HEK293 (cell line): Measurements from ENCODE around the gene RHOF.

Source experiments
- ATF2 ChIP-seq: fragments of 450-650 bp; formaldehyde crosslinking; IDR thresholded peaks from 2 replicates; pipeline ENCODE4 v1.5.1; 2016; ENCODE audit warnings: missing biosample characterization, missing genetic modification characterization, low read depth
- KLF7 ChIP-seq: fragments of 450-650 bp; formaldehyde crosslinking; IDR thresholded peaks from 2 replicates; pipeline ENCODE4 v1.5.1; 2016; ENCODE audit warnings: missing biosample characterization, missing genetic modification characterization, borderline replicate concordance
- KLF9 ChIP-seq: fragments of 450-650 bp; formaldehyde crosslinking; IDR thresholded peaks from 2 replicates; pipeline ENCODE4 v1.5.1; 2016; ENCODE audit warnings: missing biosample characterization, missing genetic modification characterization, low read depth
- OVOL3 ChIP-seq: fragments of 450-650 bp; formaldehyde crosslinking; IDR thresholded peaks from 2 replicates; pipeline ENCODE4 v1.5.1; 2016; ENCODE audit warnings: missing biosample characterization, missing genetic modification characterization
- PRDM10 ChIP-seq: fragments of 450-650 bp; formaldehyde crosslinking; IDR thresholded peaks from 2 replicates; pipeline ENCODE4 v1.5.1; 2016; ENCODE audit warnings: missing biosample characterization, missing genetic modification characterization
- SP2 ChIP-seq: fragments of 450-650 bp; formaldehyde crosslinking; IDR thresholded peaks from 2 replicates; pipeline ENCODE4 v1.5.1; 2016; ENCODE audit warnings: missing biosample characterization, missing genetic modification characterization
- ZBTB26 ChIP-seq: fragments of 450-650 bp; formaldehyde crosslinking; optimal IDR thresholded peaks from 2 replicates; pipeline ENCODE3; 2016; ENCODE audit warnings: missing biosample characterization, mild to moderate bottlenecking, missing genetic modification characterization
- ZBTB6 ChIP-seq: fragments of 450-650 bp; formaldehyde crosslinking; IDR thresholded peaks from 2 replicates; pipeline ENCODE4 v1.5.1; 2017; ENCODE audit warnings: missing biosample characterization, missing genetic modification characterization
- ZBTB7A ChIP-seq: fragments of 450-650 bp; formaldehyde crosslinking; IDR thresholded peaks from 2 replicates; pipeline ENCODE4 v1.5.1; 2016; ENCODE audit warnings: low read depth, missing biosample characterization, missing genetic modification characterization
- ZFP37 ChIP-seq: fragments of 450-650 bp; formaldehyde crosslinking; IDR thresholded peaks from 2 replicates; pipeline ENCODE4 v1.5.1; 2016; ENCODE audit warnings: missing biosample characterization, missing genetic modification characterization
- ZNF140 ChIP-seq: fragments of 450-650 bp; formaldehyde crosslinking; IDR thresholded peaks from 2 replicates; pipeline ENCODE4 v1.5.1; 2016; ENCODE audit warnings: missing biosample characterization, missing genetic modification characterization
- ZNF157 ChIP-seq: fragments of 450-650 bp; formaldehyde crosslinking; IDR thresholded peaks from 2 replicates; pipeline ENCODE4 v1.5.1; 2016; ENCODE audit warnings: missing biosample characterization, missing genetic modification characterization
- ZNF16 ChIP-seq: fragments of 450-650 bp; formaldehyde crosslinking; IDR thresholded peaks from 2 replicates; pipeline ENCODE4 v1.5.1; 2016; ENCODE audit warnings: low read depth, missing biosample characterization, missing genetic modification characterization
- ZNF202 ChIP-seq: fragments of 450-650 bp; formaldehyde crosslinking; IDR thresholded peaks from 2 replicates; pipeline ENCODE4 v1.5.1; 2016; ENCODE audit warnings: missing biosample characterization, missing genetic modification characterization, borderline replicate concordance
- ZNF211 ChIP-seq: fragments of 450-650 bp; formaldehyde crosslinking; IDR thresholded peaks from 2 replicates; pipeline ENCODE4 v1.5.1; 2016; ENCODE audit warnings: low read depth, missing biosample characterization, missing genetic modification characterization
- ZNF391 ChIP-seq: fragments of 450-650 bp; formaldehyde crosslinking; IDR thresholded peaks from 2 replicates; pipeline ENCODE4 v1.5.1; 2016; ENCODE audit warnings: low read depth, missing biosample characterization, missing genetic modification characterization, borderline replicate concordance
- ZNF426 ChIP-seq: fragments of 450-650 bp; formaldehyde crosslinking; IDR thresholded peaks from 2 replicates; pipeline ENCODE4 v1.5.1; 2017; ENCODE audit warnings: missing biosample characterization, missing genetic modification characterization, mild to moderate bottlenecking, inconsistent platforms, moderate library complexity
- ZNF518A ChIP-seq: fragments of 450-650 bp; formaldehyde crosslinking; conservative IDR thresholded peaks from 2 replicates; pipeline ENCODE4 v1.5.1; 2016; ENCODE audit warnings: low read depth, missing biosample characterization, missing genetic modification characterization
- ZNF629 ChIP-seq: fragments of 450-650 bp; formaldehyde crosslinking; IDR thresholded peaks from 2 replicates; pipeline ENCODE4 v1.5.1; 2017; ENCODE audit warnings: missing biosample characterization, missing genetic modification characterization
- ZNF639 ChIP-seq: fragments of 450-650 bp; formaldehyde crosslinking; IDR thresholded peaks from 2 replicates; pipeline ENCODE4 v1.5.1; 2016; ENCODE audit warnings: missing biosample characterization, missing genetic modification characterization
- ZNF677 ChIP-seq: fragments of 450-650 bp; IDR thresholded peaks from 2 replicates; pipeline ENCODE4 v1.5.0; 2018; ENCODE audit warnings: missing biosample characterization, mild to moderate bottlenecking, missing genetic modification characterization, moderate library complexity
- ZNF837 ChIP-seq: fragments of 450-650 bp; formaldehyde crosslinking; IDR thresholded peaks from 2 replicates; pipeline ENCODE4 v1.5.1; 2016; ENCODE audit warnings: missing biosample characterization, missing genetic modification characterization
- ZSCAN18 ChIP-seq: fragments of 450-650 bp; formaldehyde crosslinking; IDR thresholded peaks from 2 replicates; pipeline ENCODE4 v1.5.1; 2016; ENCODE audit warnings: missing biosample characterization, missing genetic modification characterization

The RHOF gene

GRCh38 chr12:121802843-121803698 lies 9.6 kb upstream of the RHOF start (continued):
- no peak for TF ChIP-seq ZNF140
- peak; percentile 100 for TF ChIP-seq ZNF677 (tag by site-specific recombination)
- TF ChIP-seq ZNF837 (tag by site-specific recombination) = no peak
- TF ChIP-seq ZNF16 (tag by site-specific recombination) = no peak
- peak; percentile 86 for TF ChIP-seq SP2 (tag by site-specific recombination)
- TF ChIP-seq ZNF157 (tag by site-specific recombination) = no peak
- no peak for TF ChIP-seq ZNF518A (tag by site-specific recombination)
- no peak for TF ChIP-seq ZSCAN18
- peak; percentile 35 for TF ChIP-seq ZNF629
- TF ChIP-seq ZNF426 (tag by site-specific recombination) = no peak
- no peak for TF ChIP-seq ZNF202 (tag by site-specific recombination)
- TF ChIP-seq ZBTB26 (tag by site-specific recombination) = peak; percentile 76
- TF ChIP-seq ZBTB6 (tag by site-specific recombination) = peak; percentile 88
- no peak for TF ChIP-seq ZNF211 (tag by site-specific recombination)
- no peak for TF ChIP-seq OVOL3 (tag by site-specific recombination)
- TF ChIP-seq KLF7 (tag by site-specific recombination) = 0 out of 2 replicates have a peak, but pooled peaks have one; percentile 50
- TF ChIP-seq ZNF639 (tag by site-specific recombination) = no peak
- no peak for TF ChIP-seq ZNF391
- no peak for TF ChIP-seq ZFP37 (tag by site-specific recombination)
- 0 out of 2 replicates have a peak, but pooled peaks have one; percentile 12 for TF ChIP-seq KLF9
- TF ChIP-seq PRDM10 (tag by site-specific recombination) = peak; percentile 98
- no peak for TF ChIP-seq ATF2 (tag by site-specific recombination)
- peak; percentile 63 for TF ChIP-seq ZBTB7A (tag by site-specific recombination)
